MV-4-11 (cell line): ENCODE measurements around the gene GRAMD4.

ENCODE experiments used
- DNase-seq: peaks from one replicate; lab custom pipeline; 2025; lab: John Stamatoyannopoulos, UW

Gene GRAMD4

GRCh38 chr22:46691571-46691970, 71.4 kb downstream of the GRAMD4 start:
- no peak for DNase-seq

DNA sequence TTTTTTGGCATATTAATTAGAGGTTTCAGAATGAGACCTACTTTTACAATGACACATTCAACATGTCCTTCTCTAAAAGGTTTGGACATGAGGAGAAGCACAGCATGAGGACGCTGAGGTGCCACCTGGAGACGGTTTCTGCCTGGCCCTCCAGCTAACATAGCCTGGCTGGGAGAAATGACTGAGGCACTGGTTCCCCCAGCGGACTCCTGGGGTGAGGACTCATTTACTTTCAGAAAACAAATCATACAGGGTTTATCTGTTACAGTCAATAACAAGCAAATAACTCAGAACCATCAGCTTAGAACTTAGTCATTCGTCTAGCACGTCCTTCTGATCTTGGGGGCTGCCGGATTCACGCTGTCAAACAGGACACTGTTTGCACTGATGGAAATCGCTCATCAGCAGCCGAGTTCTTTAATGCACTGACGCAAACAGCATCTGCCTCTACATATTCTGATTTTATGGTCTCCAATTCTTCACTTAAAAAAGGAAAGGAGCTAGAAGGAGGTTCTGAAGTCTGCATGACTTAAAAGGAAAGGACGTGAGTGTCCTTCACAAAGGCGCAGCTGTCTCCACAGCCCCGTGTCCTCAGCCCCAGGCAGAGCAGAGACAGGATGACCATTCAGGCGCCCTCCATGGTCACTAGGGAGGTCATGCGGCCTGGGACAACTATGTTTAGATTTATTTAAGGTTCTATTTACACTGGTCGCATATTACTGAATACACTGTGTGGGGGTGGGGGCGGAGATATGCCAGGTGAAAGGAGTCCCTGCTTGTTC, 73.6 kb downstream of the GRAMD4 start:
- DNase-seq, result no peak

- no peak for DNase-seq
These were observed 74.4 kb downstream of the GRAMD4 start for GRCh38 chr22:46694416-46695170.

- DNase-seq, result no peak
These were observed 75.4 kb downstream of the GRAMD4 start for GRCh38 chr22:46695346-46696228.

DNA sequence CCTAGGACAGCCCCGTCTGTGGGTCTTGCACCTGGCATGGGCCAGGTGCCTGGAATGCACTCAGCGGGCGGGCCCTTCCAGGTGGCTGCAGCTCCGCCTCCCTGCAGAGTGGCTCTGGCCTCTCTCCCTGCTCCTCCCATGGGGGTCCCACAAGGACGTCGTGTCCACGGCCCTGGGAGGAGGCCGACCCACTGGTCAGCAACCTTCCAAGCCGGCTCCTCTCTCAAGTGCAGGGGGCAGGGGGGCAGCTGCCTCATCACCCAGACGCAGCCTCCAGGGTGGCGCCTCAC, 76.0 kb downstream of the GRAMD4 start:
- no peak for DNase-seq

GRCh38 chr22:46696614-46697013, 76.4 kb downstream of the GRAMD4 start:
- DNase-seq, result no peak

GRCh38 chr22:46697811-46698515, 77.8 kb downstream of the GRAMD4 start:
- DNase-seq, result no peak

DNA sequence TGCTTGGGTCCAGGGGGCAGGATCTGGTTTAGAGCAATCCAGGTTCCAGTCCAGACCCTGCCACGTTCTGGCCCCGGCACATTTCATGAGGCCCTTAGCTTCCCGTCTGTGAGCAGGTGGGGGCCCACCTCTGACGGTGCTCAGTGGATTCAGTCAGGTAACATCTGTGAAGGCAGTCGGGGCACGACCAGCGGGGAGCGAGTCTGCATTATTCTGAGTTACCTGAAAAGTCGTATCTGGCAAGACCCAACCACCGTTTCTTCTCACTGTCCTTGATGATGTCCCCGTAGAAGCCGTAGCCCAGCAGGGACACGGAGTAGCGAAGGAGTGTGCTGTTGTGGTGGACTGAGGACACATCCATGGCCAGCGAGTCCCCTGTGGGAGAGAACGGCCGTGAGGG, 78.9 kb downstream of the GRAMD4 start:
- no peak for DNase-seq

- DNase-seq, result no peak
These were observed 81.1 kb downstream of the GRAMD4 start for GRCh38 chr22:46701262-46701661.

GRCh38 chr22:46703171-46703995, 83.2 kb downstream of the GRAMD4 start:
- no peak for DNase-seq

DNA sequence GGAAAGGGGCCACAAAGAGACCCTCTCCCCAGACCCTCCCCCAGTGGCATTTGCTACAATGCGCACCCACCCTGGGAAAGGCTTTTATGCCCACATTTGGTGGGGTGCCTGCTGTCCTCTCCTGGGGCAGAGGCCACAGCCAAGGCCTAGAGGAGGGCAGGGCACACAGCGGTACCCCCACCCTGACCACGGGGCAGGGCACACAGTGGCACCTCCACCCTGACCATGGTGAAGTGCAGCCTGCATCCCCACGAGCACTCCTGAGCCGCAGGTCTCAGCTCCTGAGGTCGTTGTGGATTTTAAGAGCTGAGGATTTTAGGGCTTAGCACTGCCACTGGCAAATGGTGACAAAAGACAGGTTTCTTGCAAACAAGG, 83.8 kb downstream of the GRAMD4 start:
- no peak for DNase-seq

DNA sequence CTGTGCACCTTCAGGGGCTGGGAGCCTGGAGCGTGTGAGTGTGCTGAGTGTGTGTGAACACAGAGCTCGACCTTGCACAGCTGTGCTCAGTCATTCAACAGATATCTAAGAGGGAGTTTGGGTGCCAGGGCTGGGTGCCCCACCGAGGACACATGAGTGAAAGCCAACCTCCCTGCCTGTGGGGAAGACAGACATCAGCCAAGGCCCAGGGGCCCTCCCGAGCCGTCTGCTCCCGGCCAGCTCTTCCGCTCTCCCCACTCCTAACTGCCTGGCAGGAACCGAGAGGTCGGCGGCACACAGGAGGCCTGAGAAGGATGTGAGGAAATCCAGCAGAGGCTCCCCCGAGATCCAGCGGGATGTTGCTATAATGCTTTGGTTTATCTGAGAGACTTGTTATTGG, 85.9 kb downstream of the GRAMD4 start:
- no peak for DNase-seq

DNA sequence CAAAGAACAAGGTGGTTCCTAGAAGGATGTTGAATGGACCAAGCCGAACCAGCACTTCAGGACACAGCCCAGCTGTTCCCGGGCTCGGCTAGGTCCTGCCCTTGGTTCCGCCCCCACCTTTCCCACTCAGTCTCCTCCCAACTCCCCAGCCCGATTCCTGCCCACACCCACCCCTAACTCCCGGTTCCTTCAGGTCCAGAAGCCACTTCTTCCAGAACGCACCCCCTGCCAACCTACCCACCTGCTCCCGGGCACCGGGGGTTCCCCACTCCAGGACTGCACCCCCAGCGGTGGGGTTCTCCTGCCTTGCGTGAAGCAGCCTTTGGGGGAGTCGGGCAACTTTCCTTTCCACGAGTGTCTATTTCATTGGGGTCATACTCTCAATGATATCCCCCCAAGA, 87.1 kb downstream of the GRAMD4 start:
- DNase-seq, result no peak

DNA sequence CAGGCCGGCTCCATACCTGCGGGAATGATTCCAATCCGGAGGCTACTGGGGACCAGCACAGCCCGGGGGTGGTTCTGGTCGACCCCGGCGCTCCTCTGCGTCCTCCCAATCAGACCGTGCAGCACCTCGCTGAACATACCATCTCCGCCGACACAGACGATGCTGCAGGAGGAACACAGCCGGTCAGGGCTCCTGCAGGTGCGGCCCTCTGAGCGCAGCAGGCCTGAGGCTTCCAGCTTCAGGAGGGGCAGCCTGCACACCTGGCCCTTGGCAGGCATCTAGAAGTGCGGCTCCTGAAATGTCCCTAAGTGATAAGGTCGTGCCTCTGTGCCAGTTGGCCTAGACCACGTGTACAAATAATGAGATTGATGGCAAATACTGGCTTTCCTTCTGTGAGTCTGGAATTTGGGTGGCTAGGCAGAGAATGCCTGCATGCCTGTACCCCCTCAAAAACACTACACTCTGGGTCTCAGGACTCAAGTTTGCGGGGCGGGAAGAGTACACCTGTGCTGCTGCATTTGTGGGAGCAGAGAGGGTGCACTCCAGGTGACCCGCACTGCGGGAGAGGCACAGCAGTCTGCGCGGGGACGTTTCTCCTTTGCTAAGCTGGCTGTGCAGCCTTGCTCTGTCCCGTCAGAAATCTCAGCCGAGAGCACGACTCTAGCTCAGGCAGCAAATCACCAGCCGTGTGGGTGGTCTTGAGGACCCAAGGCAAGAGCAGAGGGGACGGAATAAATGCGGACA, 87.8 kb downstream of the GRAMD4 start:
- no peak for DNase-seq

GRCh38 chr22:46708766-46709330, 88.7 kb downstream of the GRAMD4 start:
- no peak for DNase-seq

DNA sequence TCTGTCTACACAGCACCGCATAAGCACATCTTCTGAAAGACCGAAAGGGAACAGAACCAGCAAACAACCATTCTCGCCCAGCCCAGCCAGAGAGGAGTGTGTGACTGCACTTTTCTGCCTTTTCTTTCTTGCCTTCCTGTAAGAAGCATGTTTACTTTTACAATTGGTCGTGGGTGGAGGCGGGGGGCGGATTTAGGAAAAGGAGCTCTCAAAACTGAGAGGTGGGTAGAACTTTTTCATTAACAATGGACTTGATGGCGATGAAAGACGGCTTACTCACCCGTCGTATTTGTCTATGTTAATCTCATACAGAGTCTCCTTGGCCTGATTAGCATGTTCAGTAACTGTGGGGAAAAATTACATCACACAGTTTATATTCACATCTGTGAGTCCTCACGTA, 90.6 kb downstream of the GRAMD4 start:
- DNase-seq, result no peak

DNA sequence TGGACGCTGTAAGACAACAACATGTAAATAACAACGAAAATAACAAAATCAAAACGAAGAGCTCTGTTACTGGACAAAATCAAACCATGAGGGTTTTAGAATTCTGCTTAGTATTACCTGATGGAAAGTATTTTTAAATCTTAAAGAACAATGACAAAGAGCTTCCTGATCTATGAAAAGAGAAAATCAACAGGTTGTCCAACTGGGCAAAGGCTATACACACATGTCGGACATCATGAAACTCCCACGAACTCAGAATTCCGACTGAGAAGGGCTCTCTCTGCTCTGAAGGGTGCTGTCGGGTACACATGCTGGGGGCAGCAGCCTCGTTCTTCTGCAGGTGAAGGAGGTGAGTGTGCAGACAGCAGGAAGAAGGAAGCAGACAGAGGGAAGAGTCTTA, 92.1 kb downstream of the GRAMD4 start:
- DNase-seq, result no peak

- no peak for DNase-seq
These were observed 94.4 kb downstream of the GRAMD4 start for GRCh38 chr22:46714550-46714949.

DNA sequence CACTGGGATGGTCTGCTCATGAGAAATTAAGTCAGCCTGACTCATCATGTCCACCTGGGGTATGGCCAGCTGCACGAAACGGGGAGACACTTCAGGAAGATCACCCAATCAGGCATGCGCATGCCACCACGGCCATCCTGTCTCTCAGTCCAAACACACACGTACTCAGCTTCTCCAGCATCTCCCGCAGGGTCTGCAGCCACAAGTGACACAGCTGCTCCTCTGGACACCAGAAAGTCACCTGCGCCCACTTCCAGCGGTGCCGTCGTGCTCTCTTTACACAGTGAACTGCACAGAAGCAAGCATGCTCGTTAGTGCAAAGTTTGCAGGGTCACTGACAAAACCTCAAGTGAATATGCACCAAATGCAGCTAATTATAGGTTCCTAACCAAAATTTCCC, 99.7 kb downstream of the GRAMD4 start:
- no peak for DNase-seq

DNA sequence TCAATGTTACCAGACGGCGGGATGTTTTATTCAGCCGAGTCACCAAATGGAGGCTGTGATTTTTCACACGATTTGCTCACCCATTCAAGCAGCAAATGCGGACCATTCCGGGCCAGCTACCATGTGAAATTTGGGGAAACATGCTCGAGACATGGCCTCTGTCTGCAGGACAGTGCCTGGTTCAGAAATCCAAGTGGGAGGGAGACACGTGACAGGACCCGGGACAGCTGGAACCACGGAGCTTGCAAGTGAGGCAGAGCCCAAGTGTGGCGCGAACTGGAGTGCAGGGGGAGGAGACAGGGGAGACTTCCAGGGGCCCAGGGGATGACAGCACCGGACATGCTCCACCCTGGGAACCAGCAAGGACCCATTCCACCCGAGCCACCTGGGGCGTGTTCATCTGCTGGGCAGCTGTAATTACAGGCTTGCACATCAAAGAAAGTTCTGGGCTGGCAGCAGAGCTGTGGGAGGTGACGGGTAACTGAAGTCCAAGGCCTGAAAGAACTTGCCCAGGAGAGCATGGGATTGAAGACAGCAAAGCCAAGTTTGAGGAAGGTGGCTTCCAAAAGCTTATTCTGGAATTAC, 101.4 kb downstream of the GRAMD4 start:
- DNase-seq, result no peak
